Peyer's patch (tissue), 4 donors: ENCODE data around the gene SH3GL1. TPM values are rescaled to one million over a fixed set of nuclear protein-coding genes. Genes with fewer than 3 reads are reported as not detected.

ENCODE experiments used
- DNase-seq, 3 donors: peaks; one replicate each; pipeline ENCODE4 v3.0.0-alpha.2; 2017 to 2019
- H3K27ac ChIP-seq, 4 donors: fragments of 200-600 bp; sonication (generic); one replicate each; pipeline ENCODE4 v1.5.1; 2016 to 2019
- H3K27me3 ChIP-seq, 2 donors: fragments of 200-600 bp; sonication (generic); one replicate each; pipeline ENCODE4 v1.5.1; 2019
- H3K36me3 ChIP-seq, 3 donors: fragments of 200-600 bp; sonication (generic); one replicate each; pipeline ENCODE4 v1.5.1; 2016 to 2019
- H3K4me1 ChIP-seq, 4 donors: fragments of 200-600 bp; sonication (generic); one replicate each; pipeline ENCODE4 v1.5.1; 2016 to 2019
- H3K4me3 ChIP-seq, 4 donors: fragments of 200-600 bp; sonication (generic); 1 replicate in 3 of 4; 2 replicates in 1 of 4; pipeline ENCODE4 v1.5.1; 2016 to 2019; ENCODE audit warnings: mild to moderate bottlenecking in 1 of 4
- H3K9me3 ChIP-seq, 4 donors: fragments of 200-600 bp; sonication (generic); one replicate each; pipeline ENCODE4 v1.5.1; 2016 to 2019; ENCODE audit warnings: mild to moderate bottlenecking in 1 of 4
- POLR2A ChIP-seq, 2 donors: fragments of 450-650 bp; IDR thresholded peaks; one replicate each; pipeline ENCODE4 v1.5.1; 2017; ENCODE audit warnings: antibody characterized with exemption in 2 of 2, mild to moderate bottlenecking in 2 of 2, moderate library complexity in 2 of 2
- total RNA-seq, 4 donors: library from RNA; depleted of rRNA; stranded (reverse); fragments of >200 nt; gene quantifications; one replicate each; pipeline ENCODE4 v1.1.0, GENCODE V29; 2016
- TF ChIP-seq, protein P1 (sequence below), 6 experiments: fragments of 450-650 bp in 4 of 6; fragments of 200-600 bp in 2 of 6; sonication (generic) in 1 of 6; IDR thresholded peaks; one replicate each; pipeline ENCODE4 v1.5.1; 2017 to 2019; ENCODE audit warnings: antibody characterized with exemption in 6 of 6, mild to moderate bottlenecking in 3 of 6, moderate library complexity in 1 of 6

Gene SH3GL1
- total RNA-seq, 4 donors from 2014 or later = 69.3 to 102 (median 73.9) TPM

GRCh38 chr19:4434391-4434790 is 34.0 kb upstream of the SH3GL1 start:
- H3K9me3 ChIP-seq = no peaks in the 10 kb centered on the region
- peaks cover 0 to 23% (median 0%) of the 10 kb centered on the region in 3 donors for H3K36me3 ChIP-seq
- no peaks in the 10 kb centered on the region for H3K27me3 ChIP-seq
- TF ChIP-seq, protein P1, sequence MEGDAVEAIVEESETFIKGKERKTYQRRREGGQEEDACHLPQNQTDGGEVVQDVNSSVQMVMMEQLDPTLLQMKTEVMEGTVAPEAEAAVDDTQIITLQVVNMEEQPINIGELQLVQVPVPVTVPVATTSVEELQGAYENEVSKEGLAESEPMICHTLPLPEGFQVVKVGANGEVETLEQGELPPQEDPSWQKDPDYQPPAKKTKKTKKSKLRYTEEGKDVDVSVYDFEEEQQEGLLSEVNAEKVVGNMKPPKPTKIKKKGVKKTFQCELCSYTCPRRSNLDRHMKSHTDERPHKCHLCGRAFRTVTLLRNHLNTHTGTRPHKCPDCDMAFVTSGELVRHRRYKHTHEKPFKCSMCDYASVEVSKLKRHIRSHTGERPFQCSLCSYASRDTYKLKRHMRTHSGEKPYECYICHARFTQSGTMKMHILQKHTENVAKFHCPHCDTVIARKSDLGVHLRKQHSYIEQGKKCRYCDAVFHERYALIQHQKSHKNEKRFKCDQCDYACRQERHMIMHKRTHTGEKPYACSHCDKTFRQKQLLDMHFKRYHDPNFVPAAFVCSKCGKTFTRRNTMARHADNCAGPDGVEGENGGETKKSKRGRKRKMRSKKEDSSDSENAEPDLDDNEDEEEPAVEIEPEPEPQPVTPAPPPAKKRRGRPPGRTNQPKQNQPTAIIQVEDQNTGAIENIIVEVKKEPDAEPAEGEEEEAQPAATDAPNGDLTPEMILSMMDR (IDR thresholded peaks at IDR 0.05) = no peak
- TF ChIP-seq POLR2A (IDR thresholded peaks at IDR 0.05) = no peak
- H3K27ac ChIP-seq = no peak overlapping the region
- H3K4me1 ChIP-seq = no peaks in the 10 kb centered on the region
- H3K4me3 ChIP-seq = no peak overlapping the region
- no peak for DNase-seq

DNA sequence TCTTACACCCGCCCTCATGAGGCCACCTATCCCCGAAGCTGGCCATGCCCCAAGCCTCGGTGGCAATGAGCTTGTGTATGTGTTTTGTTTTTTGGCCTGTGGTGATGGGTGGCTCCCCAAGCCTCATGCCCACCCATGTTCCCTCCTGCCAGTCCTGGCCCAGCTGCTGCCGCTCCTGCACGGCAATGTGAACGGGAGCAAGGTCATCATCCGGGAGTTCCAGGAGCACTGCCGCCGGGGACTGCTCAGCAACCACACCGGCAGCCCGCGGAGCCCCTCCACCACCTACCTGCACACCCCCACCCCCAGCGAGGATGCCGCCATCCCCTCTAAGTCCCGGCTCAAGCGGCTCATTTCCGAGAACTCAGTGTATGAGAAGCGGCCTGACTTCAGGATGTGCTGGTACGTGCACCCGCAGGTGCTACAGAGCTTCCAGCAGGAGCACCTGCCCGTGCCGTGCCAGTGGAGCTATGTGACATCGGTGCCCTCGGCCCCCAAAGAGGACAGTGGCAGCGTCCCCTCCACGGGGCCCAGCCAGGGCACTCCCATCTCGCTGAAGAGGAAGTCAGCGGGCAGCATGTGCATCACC is 32.7 kb upstream of the SH3GL1 start:
- Histone ChIP-seq H3K9me3 (no peaks in the 10 kb centered on the region), H3K27ac (peak overlapping the region in 1 of 4 donors; percentile 77), H3K4me1 (no peaks in the 10 kb centered on the region), H3K4me3 (no peak overlapping the region), H3K36me3 (peaks cover 0 to 23% (median 0%) of the 10 kb centered on the region in 3 donors), H3K27me3 (no peaks in the 10 kb centered on the region)
- TF ChIP-seq POLR2A (IDR thresholded peaks at IDR 0.05) = no peak
- TF ChIP-seq, protein P1 (IDR thresholded peaks at IDR 0.05) = no peak
- no peak for DNase-seq

GRCh38 chr19:4431808-4432674 is 31.7 kb upstream of the SH3GL1 start:
- Histone ChIP-seq H3K27me3 (no peaks in the 10 kb centered on the region), H3K36me3 (peaks cover 0 to 23% (median 0%) of the 10 kb centered on the region in 3 donors), H3K4me1 (no peaks in the 10 kb centered on the region), H3K4me3 (peak overlapping the region in 1 of 4 donors; percentile 25), H3K27ac (peak overlapping the region in 2 of 4 donors; percentile 40 to 77), H3K9me3 (no peaks in the 10 kb centered on the region)
- peak in 2 of 3 donors; percentile 62 to 63 for DNase-seq
- TF ChIP-seq, protein P1 (IDR thresholded peaks at IDR 0.05) = no peak

DNA sequence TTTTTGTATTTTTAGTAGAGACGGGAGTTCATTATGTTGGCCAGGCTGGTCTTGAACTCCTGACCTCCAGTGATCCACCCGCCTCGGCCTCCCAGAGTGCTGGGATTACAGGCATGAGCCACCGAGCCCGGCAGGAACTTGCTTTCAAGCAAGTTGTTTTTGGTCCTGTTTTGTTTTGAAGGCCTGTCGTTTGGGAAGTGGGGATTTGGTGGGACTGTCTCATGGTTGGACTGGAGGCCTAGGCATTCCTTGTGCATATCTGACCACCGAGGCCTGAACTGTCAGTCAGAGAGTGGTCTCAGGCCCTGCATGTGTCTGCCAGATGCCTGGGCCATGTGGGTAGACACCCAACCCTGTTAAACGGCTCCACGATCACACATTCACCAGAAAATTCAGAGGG is 30.9 kb upstream of the SH3GL1 start:
- Histone ChIP-seq H3K36me3 (peaks cover 0 to 23% (median 0%) of the 10 kb centered on the region in 3 donors), H3K4me3 (no peak overlapping the region), H3K9me3 (no peaks in the 10 kb centered on the region), H3K4me1 (no peaks in the 10 kb centered on the region), H3K27ac (peak overlapping the region in 2 of 4 donors; percentile 40 to 77), H3K27me3 (no peaks in the 10 kb centered on the region)
- no peak for DNase-seq
- TF ChIP-seq, protein P1 (IDR thresholded peaks at IDR 0.05) = no peak

GRCh38 chr19:4430760-4431159 is 30.4 kb upstream of the SH3GL1 start:
- no peaks in the 10 kb centered on the region for H3K9me3 ChIP-seq
- no peaks in the 10 kb centered on the region for H3K4me1 ChIP-seq
- no peaks in the 10 kb centered on the region for H3K27me3 ChIP-seq
- H3K4me3 ChIP-seq = no peak overlapping the region
- DNase-seq = peak in 1 of 3 donors; percentile 38
- TF ChIP-seq POLR2A (IDR thresholded peaks at IDR 0.05) = no peak
- TF ChIP-seq, protein P1 (IDR thresholded peaks at IDR 0.05) = no peak
- H3K36me3 ChIP-seq = peaks cover 0 to 23% (median 0%) of the 10 kb centered on the region in 3 donors
- peak overlapping the region in 1 of 4 donors; percentile 77 for H3K27ac ChIP-seq
